IMR-90 (cell line): Measurements from ENCODE around the gene CLDN11. TPM values are rescaled to one million over a fixed set of nuclear protein-coding genes. Genes with fewer than 3 reads are reported as not detected.
A peak's percentile ranks its signal among the peaks of the same experiment; 100 is the strongest.

Source experiments
- ATAC-seq: fragments of 200-7000 bp; cut with Tn5 transposase; 2 replicates; pipeline ENCODE4 v1.9.1; 2020; ENCODE audit warnings: low read depth, mild to moderate bottlenecking, moderate library complexity
- BruUV-seq: library from RNA; stranded (reverse); fragments of 400-500 nt; replicated peaks from 2 replicates; lab custom pipeline; 2021; lab: Mats Ljungman, UMichigan
- CTCF ChIA-PET: fragments of 300-600 bp; formaldehyde crosslinking; extraction: SDS; loops from one replicate; lab custom pipeline; 2021; ENCODE audit warnings: antibody characterized with exemption; lab: Yijun Ruan, JAX
- POLR2A ChIA-PET: fragments of 300-600 bp; sonication (Branson Sonifier 250); formaldehyde crosslinking; loops from one replicate; lab custom pipeline; 2022; ENCODE audit warnings: antibody characterized with exemption; ENCODE audit not compliant: unreplicated experiment; lab: Charles Lee
- DNase-seq: peaks from one replicate; pipeline ENCODE4 v3.0.0; 2013
- H2AFZ ChIP-seq: replicated peaks from 2 replicates; pipeline ENCODE3; 2013; ENCODE audit warnings: low read length, mild to moderate bottlenecking; ENCODE audit not compliant: poor library complexity
- H2AK5ac ChIP-seq: 2 replicates; pipeline ENCODE4 v1.6.1; 2013; ENCODE audit warnings: low read depth, low read length, inconsistent platforms
- H2AK9ac ChIP-seq: replicated peaks from 2 replicates; pipeline ENCODE3; 2013; ENCODE audit warnings: mild to moderate bottlenecking, low read depth, low read length, moderate library complexity; ENCODE audit not compliant: poor library complexity
- H2BK120ac ChIP-seq: 2 replicates; pipeline ENCODE4 v1.6.1; 2013; ENCODE audit warnings: low read depth, low read length, inconsistent platforms
- H2BK15ac ChIP-seq: 3 replicates; pipeline ENCODE4 v1.6.1; 2013; ENCODE audit warnings: low read depth, low read length, inconsistent platforms
- H2BK20ac ChIP-seq: 2 replicates; pipeline ENCODE4 v1.6.1; 2013; ENCODE audit warnings: low read depth, mild to moderate bottlenecking, inconsistent platforms, low read length, moderate library complexity
- H2BK5ac ChIP-seq: 2 replicates; pipeline ENCODE4 v1.6.1; 2013; ENCODE audit warnings: mild to moderate bottlenecking, low read depth, low read length, inconsistent platforms; ENCODE audit not compliant: poor library complexity, severe bottlenecking
- H3K14ac ChIP-seq: replicated peaks from 2 replicates; pipeline ENCODE4 v1.6.1; 2013; ENCODE audit warnings: low read depth, low read length, inconsistent platforms
- H3K18ac ChIP-seq: 2 replicates; pipeline ENCODE4 v1.6.1; 2013; ENCODE audit warnings: low read depth, low read length, control low read depth
- H3K23ac ChIP-seq: 2 replicates; pipeline ENCODE4 v1.6.1; 2013; ENCODE audit warnings: low read depth, low read length, inconsistent platforms
- H3K27ac ChIP-seq: 2 replicates; pipeline ENCODE4 v1.5.1; 2013; ENCODE audit warnings: mild to moderate bottlenecking, control low read depth, low read length; ENCODE audit not compliant: insufficient read depth
- H3K27me3 ChIP-seq: 2 replicates; pipeline ENCODE4 v1.6.1; 2013; ENCODE audit warnings: low read length; ENCODE audit not compliant: control insufficient read depth, insufficient read depth
- H3K36me3 ChIP-seq: 2 replicates; pipeline ENCODE4 v1.6.1; 2013; ENCODE audit warnings: low read length, mixed read lengths; ENCODE audit not compliant: control insufficient read depth, insufficient read depth
- H3K4ac ChIP-seq: 2 replicates; pipeline ENCODE4 v1.6.1; 2013; ENCODE audit warnings: low read depth, low read length, inconsistent platforms
- H3K4me1 ChIP-seq: 2 replicates; pipeline ENCODE4 v1.6.1; 2013; ENCODE audit warnings: low read length, mixed read lengths; ENCODE audit not compliant: control insufficient read depth, insufficient read depth
- H3K4me2 ChIP-seq: 2 replicates; pipeline ENCODE4 v1.6.1; 2013; ENCODE audit warnings: low read depth, mild to moderate bottlenecking, control low read depth, low read length, moderate library complexity
- H3K4me3 ChIP-seq: 2 replicates; pipeline ENCODE4 v1.5.1; 2013; ENCODE audit warnings: low read depth, mild to moderate bottlenecking, control low read depth, low read length, moderate library complexity; ENCODE audit not compliant: insufficient read depth
- H3K56ac ChIP-seq: 2 replicates; pipeline ENCODE4 v1.6.1; 2013; ENCODE audit warnings: low read length, inconsistent platforms; ENCODE audit not compliant: insufficient read depth; ENCODE audit errors: extremely low read depth
- H3K79me1 ChIP-seq, 2 experiments: 2 replicates each; pipeline ENCODE4 v1.6.1; 2013; ENCODE audit warnings: low read length in 2 of 2, inconsistent platforms in 1 of 2, low read depth in 1 of 2
- H3K9ac ChIP-seq: 2 replicates; pipeline ENCODE4 v1.6.1; 2013; ENCODE audit warnings: low read depth, low read length, control low read depth
- H3K9me1 ChIP-seq: 2 replicates; pipeline ENCODE4 v1.6.1; 2013; ENCODE audit warnings: low read length, inconsistent platforms; ENCODE audit not compliant: insufficient read depth
- H3K9me3 ChIP-seq: 2 replicates; pipeline ENCODE4 v1.6.1; 2013; ENCODE audit warnings: low read length; ENCODE audit not compliant: control insufficient read depth, insufficient read depth
- H4K20me1 ChIP-seq: 2 replicates; pipeline ENCODE4 v1.6.1; 2013; ENCODE audit warnings: low read length, inconsistent platforms; ENCODE audit not compliant: insufficient read depth
- H4K5ac ChIP-seq: 2 replicates; pipeline ENCODE4 v1.6.1; 2013; ENCODE audit warnings: mild to moderate bottlenecking, low read depth, low read length, control low read depth
- H4K8ac ChIP-seq, 2 experiments: 2 replicates each; pipeline ENCODE4 v1.6.1; 2013; ENCODE audit warnings: low read depth in 2 of 2, low read length in 2 of 2, control low read depth in 1 of 2, inconsistent platforms in 1 of 2
- H4K91ac ChIP-seq: 2 replicates; pipeline ENCODE4 v1.6.1; 2013; ENCODE audit warnings: low read depth, low read length, inconsistent platforms; ENCODE audit not compliant: insufficient read depth
- BHLHE40 ChIP-seq: fragments of 150-350 bp; IDR thresholded peaks from 2 replicates; pipeline ENCODE4 v1.6.1; 2016; ENCODE audit warnings: mild to moderate bottlenecking, low read depth, low read length
- CEBPB ChIP-seq: IDR thresholded peaks from 2 replicates; pipeline ENCODE4 v1.6.1; 2012; ENCODE audit warnings: low read depth, low read length, improper control_type of control experiment
- CHD1 ChIP-seq: IDR thresholded peaks from 2 replicates; pipeline ENCODE4 v1.6.1; 2012; ENCODE audit warnings: low read depth, low read length, improper control_type of control experiment
- MAZ ChIP-seq: IDR thresholded peaks from 2 replicates; pipeline ENCODE4 v1.6.1; 2012; ENCODE audit warnings: low read depth, mild to moderate bottlenecking, low read length, improper control_type of control experiment, moderate library complexity, borderline replicate concordance
- WGBS, 2 experiments: methylation state at CpG; one replicate each; pipeline versions ENCODE4 v1.1.5 to v1.1.7; 2013; ENCODE audit warnings: missing lambda C conversion rate in 2 of 2; ENCODE audit not compliant: insufficient read length in 1 of 2; ENCODE audit errors: extremely low coverage in 2 of 2; 5-methylcytosine and 5-hydroxymethylcytosine counted together
- dilution Hi-C: fragments of 300-500 bp; cut with HindIII; formaldehyde crosslinking; loops from one replicate; pipeline ENCODE4 v1.14.3; 2018; ENCODE audit warnings: low sequenced_read_pairs; ENCODE audit not compliant: unreplicated experiment
- in situ Hi-C: fragments of 300-500 bp; cut with MboI; formaldehyde crosslinking; loops from 3 replicates; pipeline ENCODE4 v1.14.3; 2019; ENCODE audit warnings: low sequenced_read_pairs, inconsistent platforms, mixed read lengths
- intact Hi-C: fragments of 100-400 bp; cut with micrococcal nuclease; formaldehyde crosslinking; loops from 2 replicates; pipeline ENCODE4 v1.10.0; 2022
- polyA plus RNA-seq, 3 experiments: library from polyadenylated mRNA; depleted of rRNA; stranded (reverse); fragments of >200 nt; gene quantifications; 2 replicates each; pipeline ENCODE4 v1.2.3, GENCODE V29; 2012; ENCODE audit warnings: low replicate concordance in 1 of 3
- total RNA-seq: library from RNA; depleted of rRNA; stranded (reverse); fragments of >200 nt; gene quantifications from 2 replicates; pipeline ENCODE4 v1.2.3, GENCODE V29; 2012
- TF ChIP-seq, protein P1 (sequence below): fragments of 150-350 bp; IDR thresholded peaks from 2 replicates; pipeline ENCODE4 v1.6.1; 2016; ENCODE audit warnings: low read depth, mild to moderate bottlenecking, low read length, moderate library complexity, borderline replicate concordance

Gene CLDN11
- total and polyA plus RNA-seq, 2 of the 4 experiments (the other 2 are of a cell fraction): 245 to 318 TPM

DNA sequence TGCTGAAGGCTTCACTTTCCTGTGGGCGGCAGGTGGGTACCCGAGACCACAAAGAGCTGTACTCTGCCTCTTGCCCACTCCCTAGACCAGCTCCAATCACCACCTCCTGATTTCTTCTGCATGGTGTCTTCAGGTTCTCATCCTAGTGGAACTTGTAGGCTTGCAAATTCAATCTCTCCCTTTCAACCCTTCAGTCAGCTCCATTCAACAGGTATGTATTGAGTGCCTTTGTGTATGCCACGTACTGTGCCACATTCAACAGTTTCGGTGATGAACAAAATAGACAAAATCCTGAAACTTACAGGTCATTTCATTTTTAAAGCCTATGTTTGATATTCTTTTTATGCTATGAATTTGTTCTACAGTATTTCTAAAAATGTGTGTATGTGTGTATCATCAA, 5.4 kb upstream of the CLDN11 start:
- Histone ChIP-seq H3K14ac (no peak overlapping the region; the same call in 1 of the 2 replicates), H4K8ac (no peak overlapping the region; a peak in 1 of 4 replicates), H3K9me1 (no peaks in the 10 kb centered on the region), H3K36me3 (no peaks in the 10 kb centered on the region), H3K79me1 (peaks cover 0 to 6% of the 10 kb centered on the region in 2 experiments; a peak in 1 of 4 replicates), H4K91ac (peak overlapping the region; percentile 46; the same call in 1 of the 2 replicates), H3K4me3 (no peak overlapping the region), H3K56ac (no peak overlapping the region), H3K18ac (no peak overlapping the region), H2AK9ac (peak overlapping the region; percentile 2), H3K27me3 (no peaks in the 10 kb centered on the region), H3K4me2 (no peak overlapping the region), H4K5ac (no peak overlapping the region), H3K9me3 (no peaks in the 10 kb centered on the region), H3K4ac (peak overlapping the region; percentile 31), H3K23ac (no peak overlapping the region), H3K27ac (no peak overlapping the region), H2BK5ac (no peak overlapping the region), H2BK15ac (peak overlapping the region; percentile 6; the same call in 1 of the 3 replicates), H2BK120ac (peak overlapping the region; percentile 69), H4K20me1 (no peaks in the 10 kb centered on the region), H3K4me1 (peaks cover 2% of the 10 kb centered on the region), H2BK20ac (peak overlapping the region; percentile 53), H3K9ac (no peak overlapping the region), H2AK5ac (peak overlapping the region; percentile 80; the same call in 1 of the 2 replicates), H2AFZ (no peak overlapping the region)
- no TSS peak for BruUV-seq
- TF ChIP-seq CHD1: no peak
- TF ChIP-seq CEBPB: no peak
- no peak for TF ChIP-seq BHLHE40
- TF ChIP-seq, protein P1, sequence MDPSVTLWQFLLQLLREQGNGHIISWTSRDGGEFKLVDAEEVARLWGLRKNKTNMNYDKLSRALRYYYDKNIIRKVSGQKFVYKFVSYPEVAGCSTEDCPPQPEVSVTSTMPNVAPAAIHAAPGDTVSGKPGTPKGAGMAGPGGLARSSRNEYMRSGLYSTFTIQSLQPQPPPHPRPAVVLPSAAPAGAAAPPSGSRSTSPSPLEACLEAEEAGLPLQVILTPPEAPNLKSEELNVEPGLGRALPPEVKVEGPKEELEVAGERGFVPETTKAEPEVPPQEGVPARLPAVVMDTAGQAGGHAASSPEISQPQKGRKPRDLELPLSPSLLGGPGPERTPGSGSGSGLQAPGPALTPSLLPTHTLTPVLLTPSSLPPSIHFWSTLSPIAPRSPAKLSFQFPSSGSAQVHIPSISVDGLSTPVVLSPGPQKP: no peak
- no peak for TF ChIP-seq MAZ
- ATAC-seq (no peak), DNase-seq (no peak)
- in situ Hi-C loops (no loop called here), intact Hi-C loops (loop anchor here (5.0 kb wide), 1 partner anchor 494 kb away; the partner anchor contains the start of gene EIF5A2), dilution Hi-C loops (no loop called here)
- ChIA-PET CTCF (interaction anchor here (0.9 to 5.2 kb wide), 14 partner anchors 18 to 435 kb away, joined by 3 to 101 read pairs (median 4); no protein-coding TSS in a partner anchor), POLR2A (no interaction called here)
- no CpG with 5 or more reads among the region's 4 CpGs for WGBS, 2 experiments
